Measurements from ENCODE around the gene HPX.

- TF ChIP-seq CTCF (IDR thresholded peaks at IDR 0.05): no peak
- no peak for TF ChIP-seq POLR2AphosphoS5 (IDR thresholded peaks at IDR 0.05)
- no peak for TF ChIP-seq POLR2A (IDR thresholded peaks at IDR 0.05)
These were observed 29.2 kb downstream of the HPX start for GRCh38 chr11:6411594-6412031.

All from stomach (tissue), 4 donors.